Retinal pigment epithelial cell (primary cell): ENCODE results near the gene CSPG4.
"Not testable (repeated sequence)": the region's sequence is repeated elsewhere in the genome, so short reads cannot be mapped to it uniquely, and the experiment has no call there.

ENCODE experiments used
- DNase-seq: peaks from one replicate; pipeline ENCODE4 v3.0.0-alpha.2; 2010; ENCODE audit warnings: low read depth
- H3K4me3 ChIP-seq: 2 replicates; pipeline ENCODE4 v1.5.1; 2011; ENCODE audit warnings: mild to moderate bottlenecking, low read length, control low read depth, moderate library complexity
- CTCF ChIP-seq: conservative IDR thresholded peaks from 2 replicates; pipeline ENCODE4 v1.5.1; 2011; ENCODE audit warnings: low read depth, low read length, control low read depth, inconsistent platforms

The CSPG4 gene

GRCh38 chr15:75753145-75753544 is 40.5 kb upstream of the CSPG4 start:
- no peak for TF ChIP-seq CTCF
- DNase-seq = no peak
- no peak overlapping the region for H3K4me3 ChIP-seq

GRCh38 chr15:75751891-75752290 is 39.2 kb upstream of the CSPG4 start:
- no peak for TF ChIP-seq CTCF
- no peak overlapping the region for H3K4me3 ChIP-seq
- no peak for DNase-seq

- no peak overlapping the region for H3K4me3 ChIP-seq
- DNase-seq = no peak
- no peak for TF ChIP-seq CTCF
Measured at GRCh38 chr15:75751116-75751875, 38.6 kb upstream of the CSPG4 start.

- no peak for DNase-seq
- no peak for TF ChIP-seq CTCF
Measured at GRCh38 chr15:75750261-75751050, 37.8 kb upstream of the CSPG4 start.

GRCh38 chr15:75749820-75750219 is 37.2 kb upstream of the CSPG4 start:
- no peak for DNase-seq
- TF ChIP-seq CTCF = no peak
- H3K4me3 ChIP-seq = no peak overlapping the region

More at GRCh38 chr15:75750261-75751050, 37.8 kb upstream of the CSPG4 start:
- H3K4me3 ChIP-seq = no peak overlapping the region

GRCh38 chr15:75748882-75749281 is 36.2 kb upstream of the CSPG4 start:
- H3K4me3 ChIP-seq, DNase-seq: not testable (repeated sequence)

GRCh38 chr15:75747121-75747520 is 34.5 kb upstream of the CSPG4 start:
- H3K4me3 ChIP-seq, DNase-seq: not testable (repeated sequence)

- TF ChIP-seq CTCF = no peak
- no peak overlapping the region for H3K4me3 ChIP-seq
- DNase-seq = no peak
Measured at GRCh38 chr15:75745305-75745704, 32.7 kb upstream of the CSPG4 start.

- not testable (repeated sequence) for DNase-seq
Measured at GRCh38 chr15:75742346-75742745, 29.7 kb upstream of the CSPG4 start.

More at GRCh38 chr15:75742346-75742745, 29.7 kb upstream of the CSPG4 start:
- H3K4me3 ChIP-seq = not testable (repeated sequence)
